GM18517 (cell line): ENCODE measurements around the gene CNNM3.

ENCODE experiments used
- ATAC-seq: cut with Tn5 transposase; IDR thresholded peaks from one replicate; pipeline ENCODE4 v1.9.1; 2021; ENCODE audit warnings: mild to moderate bottlenecking, moderate library complexity; ENCODE audit not compliant: unreplicated experiment

The CNNM3 gene

GRCh38 chr2:96838345-96839292 is 22.6 kb downstream of the CNNM3 start:
- ATAC-seq = no peak

DNA sequence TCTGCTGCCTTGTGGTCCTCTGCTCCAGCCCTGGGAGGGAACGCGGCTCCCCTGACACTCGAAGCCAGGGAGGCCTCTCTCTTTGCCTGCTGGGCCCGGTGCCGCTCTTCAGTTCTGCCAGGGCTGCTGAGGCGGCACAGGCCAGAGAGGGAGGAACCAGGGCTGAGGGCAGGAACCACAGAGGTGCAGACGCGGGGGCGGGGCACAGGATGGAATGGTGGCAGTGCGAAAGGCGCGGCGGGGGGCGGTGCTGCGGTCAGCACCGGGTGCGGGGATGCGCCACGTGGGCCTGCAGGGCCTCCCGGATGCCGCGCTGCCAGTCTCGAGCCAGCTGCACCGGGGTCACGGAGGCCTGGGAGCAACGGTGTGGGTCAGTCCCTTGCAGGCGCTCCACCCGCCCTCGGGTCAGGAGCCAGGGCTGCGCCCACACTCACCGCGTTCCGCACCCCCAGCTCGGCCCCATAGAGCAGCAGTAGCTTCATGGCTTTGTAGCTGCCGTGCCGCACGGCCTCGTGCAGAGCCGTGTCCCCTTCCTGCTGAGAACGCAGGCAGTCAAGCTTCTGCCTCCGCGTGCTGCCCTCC is 23.3 kb downstream of the CNNM3 start:
- peak; percentile 61 for ATAC-seq

- ATAC-seq = no peak
These were observed 24.1 kb downstream of the CNNM3 start for GRCh38 chr2:96839875-96840850.

DNA sequence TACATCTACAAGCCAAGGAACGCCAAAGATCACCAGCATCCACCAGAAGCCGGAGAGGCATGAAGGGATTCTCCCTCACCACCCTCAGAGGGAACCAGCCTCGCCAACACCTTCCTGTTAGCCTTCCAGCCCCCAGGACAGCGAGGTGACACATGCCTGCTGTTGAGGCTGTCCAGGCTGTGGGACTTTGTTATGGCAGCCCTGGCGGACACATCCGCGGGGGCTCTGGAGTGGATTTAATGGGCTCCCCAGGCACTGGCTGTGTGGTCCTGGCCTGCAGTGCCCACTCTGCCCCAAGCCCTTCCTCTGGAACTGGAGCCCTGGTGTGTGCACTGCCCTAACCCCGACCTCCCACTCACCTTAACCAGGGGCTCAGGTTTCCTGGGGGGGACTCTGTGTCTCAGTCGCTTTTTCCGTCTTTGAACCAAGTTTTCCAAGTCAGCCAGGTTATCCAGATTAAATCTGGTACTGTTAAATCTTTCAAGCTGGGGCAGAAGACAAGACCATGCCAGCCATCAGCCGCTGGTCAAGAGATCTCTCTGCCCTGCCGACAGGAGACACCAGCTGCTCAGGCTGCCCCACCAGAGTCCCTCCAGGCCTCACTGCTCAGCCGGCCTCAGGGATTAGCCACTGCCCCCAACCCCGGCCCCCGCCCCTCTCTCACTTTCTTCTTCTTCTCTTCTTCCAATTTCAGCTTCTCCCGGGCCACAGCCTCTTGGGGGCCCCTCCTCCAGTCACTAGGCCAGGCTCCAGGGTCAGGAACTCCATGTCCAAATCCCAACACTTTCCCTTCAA is 25.8 kb downstream of the CNNM3 start:
- no peak for ATAC-seq

GRCh38 chr2:96842600-96842999 is 26.5 kb downstream of the CNNM3 start:
- no peak for ATAC-seq

GRCh38 chr2:96843538-96844268 is 27.6 kb downstream of the CNNM3 start, which contains the start of gene ANKRD23:
TSS of gene ANKRD23 (minus strand) at chr2:96844021. CDS start at chr2:96843992, 29 bp downstream.
- ATAC-seq = no peak

DNA sequence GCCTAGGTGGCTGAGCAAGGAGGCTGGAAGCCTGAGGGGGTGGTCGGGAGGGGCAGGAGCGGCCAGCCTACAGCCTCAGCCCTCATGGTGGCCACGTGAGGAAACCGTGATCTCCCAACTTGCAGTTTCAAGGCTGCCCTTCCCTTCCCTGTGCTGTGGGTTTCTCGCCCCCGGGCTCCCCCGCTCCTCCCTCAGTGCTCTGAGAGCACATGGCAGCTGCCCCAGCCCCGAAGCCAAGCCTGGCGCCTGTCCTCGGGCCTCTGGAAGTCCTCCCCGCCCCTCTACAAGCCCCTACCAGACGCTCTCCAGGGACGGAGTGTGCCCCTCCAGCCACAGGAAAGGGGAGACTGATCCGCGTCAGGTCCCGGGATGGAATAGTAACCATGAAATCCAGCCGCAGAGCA is 28.3 kb downstream of the CNNM3 start:
- ATAC-seq = no peak

- no peak for ATAC-seq
These were observed 30.8 kb downstream of the CNNM3 start for GRCh38 chr2:96846825-96847224.

- no peak for ATAC-seq
These were observed 31.5 kb downstream of the CNNM3 start for GRCh38 chr2:96847586-96847985.

DNA sequence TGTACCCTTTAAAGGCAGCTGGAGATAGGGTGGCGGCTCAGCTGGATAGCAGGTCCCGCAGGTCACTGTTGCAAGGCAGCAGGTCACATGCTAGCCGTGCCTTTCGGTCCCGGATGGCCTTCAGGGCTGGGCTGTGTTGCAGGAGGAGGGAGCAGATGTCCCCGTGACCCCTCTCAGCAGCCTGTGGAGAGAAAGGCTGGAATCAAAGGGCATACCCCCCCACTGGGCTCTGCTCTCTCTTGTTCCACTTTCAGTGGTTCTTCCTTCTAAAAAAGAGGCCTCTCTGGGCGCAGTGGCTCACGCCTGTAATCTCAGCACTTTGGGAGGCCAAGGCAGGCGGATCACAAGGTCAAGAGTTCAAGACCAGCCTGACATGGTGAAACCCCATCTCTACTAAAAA is 32.2 kb downstream of the CNNM3 start:
- no peak for ATAC-seq

- ATAC-seq = no peak
These were observed 36.6 kb downstream of the CNNM3 start for GRCh38 chr2:96852667-96853066.

DNA sequence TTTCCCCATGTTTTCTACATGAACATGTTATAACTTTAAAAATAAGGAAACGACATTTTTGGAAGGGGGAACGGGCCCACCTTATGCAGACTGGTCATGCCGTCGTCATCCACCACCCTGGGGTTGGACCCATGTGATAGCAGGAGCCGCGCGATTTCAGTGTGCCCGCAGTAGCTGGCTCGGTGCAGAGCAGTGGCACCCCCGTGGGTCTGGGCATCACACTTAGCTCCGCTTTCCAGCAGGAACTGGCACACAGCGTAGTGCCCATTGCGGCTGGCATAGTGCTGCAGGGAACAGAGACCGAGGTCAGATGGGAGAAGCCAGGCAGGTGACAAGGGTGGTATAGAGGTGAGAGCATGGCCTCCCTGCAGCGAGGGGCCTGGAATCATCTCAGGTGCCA is 37.3 kb downstream of the CNNM3 start:
- ATAC-seq = no peak

GRCh38 chr2:96856776-96857666 is 41.0 kb downstream of the CNNM3 start:
- no peak for ATAC-seq

DNA sequence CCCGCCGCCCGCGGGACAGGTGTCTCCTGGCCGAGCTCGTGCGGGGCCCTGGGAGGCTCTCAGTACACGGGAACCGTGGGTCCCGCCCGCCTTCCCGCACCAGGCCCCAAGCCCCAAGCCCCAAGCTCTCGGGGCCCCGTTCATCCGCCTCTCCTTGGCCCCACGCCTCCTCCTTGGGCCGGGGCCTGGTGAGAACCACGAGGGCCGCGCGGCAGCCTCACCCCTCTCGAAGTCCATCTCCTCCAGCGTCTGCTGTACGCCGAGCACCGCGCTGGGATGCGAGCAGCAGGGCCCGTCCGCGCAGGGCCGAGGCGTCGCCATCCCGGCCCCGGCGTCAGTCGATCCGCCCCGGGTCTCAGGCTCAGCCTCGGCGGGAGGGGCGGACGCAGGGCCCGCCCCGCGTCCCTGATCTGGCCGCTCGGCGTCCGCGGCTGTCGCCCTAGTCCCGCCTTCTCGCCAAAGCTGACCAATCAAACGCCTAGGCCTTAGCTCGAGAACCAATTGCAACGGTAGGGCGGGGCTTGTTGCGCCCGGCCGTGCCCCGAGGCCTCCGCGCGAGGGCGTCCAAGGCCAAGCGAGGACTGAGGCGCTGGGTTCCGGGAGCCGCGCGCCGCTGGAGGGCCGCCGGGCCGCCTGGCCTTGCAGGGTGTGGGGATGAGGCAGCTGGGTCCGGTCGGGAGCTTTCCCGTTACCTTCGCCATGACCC is 41.8 kb downstream of the CNNM3 start, which contains the start of gene ANKRD39:
ANKRD39 (minus strand) TSS at position 350 of the 706 bp plus-strand sequence; CDS start at position 321, 29 bp downstream.
- peak; percentile 91 for ATAC-seq

DNA sequence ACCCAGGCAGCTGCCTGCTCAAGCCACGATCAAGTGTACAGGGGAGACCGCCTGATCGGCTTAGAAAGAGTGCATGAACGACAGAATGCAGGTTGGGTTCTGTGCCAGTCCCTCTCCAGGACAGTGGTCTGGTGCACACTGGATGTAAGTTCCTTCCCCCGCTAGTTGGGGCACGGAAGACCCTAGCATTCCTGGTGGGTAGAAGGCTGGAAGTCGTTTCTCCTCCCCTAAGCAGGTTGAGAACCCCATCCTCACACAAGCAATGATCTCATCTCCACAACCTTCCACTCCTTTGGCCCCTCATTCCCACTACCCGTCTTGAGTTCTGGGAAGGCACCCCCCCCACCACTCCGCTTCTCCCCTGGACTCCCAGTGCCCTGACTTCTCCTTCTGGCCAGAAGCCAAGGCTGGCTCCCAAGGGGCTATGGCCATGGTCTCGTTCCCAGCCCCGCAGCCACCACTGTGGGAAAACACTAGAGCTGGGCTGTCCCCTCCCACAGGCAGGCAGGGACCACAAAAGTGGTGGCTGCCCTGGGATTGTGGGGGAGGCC is 43.1 kb downstream of the CNNM3 start:
- ATAC-seq = no peak

- ATAC-seq = no peak
These were observed 43.6 kb downstream of the CNNM3 start for GRCh38 chr2:96859681-96860064.
